ENCODE results near the gene PNPLA7. TPM values are rescaled to one million over a fixed set of nuclear protein-coding genes. Genes with fewer than 3 reads are reported as not detected.

The PNPLA7 gene
- total and polyA plus RNA-seq, 2 of the 4 experiments (the other 2 are of a cell fraction) = under 0.01 to 0.89 TPM

GRCh38 chr9:137435980-137436760, 114.0 kb downstream of the PNPLA7 start (continued):
- TF ChIP-seq CEBPB (IDR thresholded peaks at IDR 0.05; ENCODE audit: low read depth, low read length) = no peak

DNA sequence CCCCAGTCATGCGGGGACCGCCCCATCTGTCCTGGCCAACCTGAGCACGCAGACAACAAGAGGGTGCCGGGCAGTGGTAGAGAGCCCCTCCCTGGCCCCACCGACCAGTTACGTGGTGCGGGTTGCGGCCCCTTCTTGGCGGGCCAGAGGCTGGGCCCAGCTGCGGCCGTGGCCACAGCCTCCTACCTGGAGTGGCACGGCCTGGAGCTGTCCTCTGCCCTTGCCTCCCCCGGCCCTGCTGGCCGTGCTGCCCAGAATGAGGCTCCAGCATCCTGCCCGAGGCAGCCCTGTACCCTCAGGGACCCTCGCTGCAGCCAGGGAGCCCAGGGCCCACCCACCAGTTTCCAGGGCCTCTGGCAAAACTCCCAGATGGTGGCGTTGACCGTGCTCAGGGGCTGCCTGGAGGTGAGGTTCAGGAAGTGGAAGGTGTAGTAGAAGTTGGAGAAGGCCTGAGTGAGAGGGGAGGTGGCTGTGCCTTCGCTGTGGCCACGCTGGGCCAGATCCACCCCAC, 114.8 kb downstream of the PNPLA7 start:
- POLR2A ChIA-PET (ENCODE audit: unreplicated experiment) = no interaction called here
- no TSS peak for BruUV-seq (replicated peaks)
- H3K14ac ChIP-seq (replicated peaks; ENCODE audit: low read depth, low read length) = no peak overlapping the region
- H3K18ac ChIP-seq (ENCODE audit: low read depth, low read length) = no peak overlapping the region
- no peak overlapping the region for H2BK120ac ChIP-seq (ENCODE audit: low read depth, low read length)
- ATAC-seq (ENCODE audit: low read depth) (no peak; the same call in 1 of the 2 replicates), DNase-seq (no peak)
- peaks cover 3% of the 10 kb centered on the region for H3K4me1 ChIP-seq (ENCODE audit: control insufficient read depth, insufficient read depth, low read length)
- peak overlapping the region; percentile 94 for H2AK9ac ChIP-seq (replicated peaks; ENCODE audit: low read depth, low read length, poor library complexity)
- no peak overlapping the region for H3K4me2 ChIP-seq (ENCODE audit: low read depth, low read length)
- no peak overlapping the region for H2BK20ac ChIP-seq (ENCODE audit: low read depth, low read length)
- H2AK5ac ChIP-seq (ENCODE audit: low read depth, low read length) = peak overlapping the region; percentile 7; the same call in 1 of the 2 replicates
- H3K23ac ChIP-seq (ENCODE audit: low read depth, low read length) = no peak overlapping the region
- WGBS, 2 experiments (ENCODE audit: extremely low coverage in 2 of 2, insufficient read length in 1 of 2) = 81% methylated on average over 14 of the region's 20 CpGs; no CpG with 5 or more reads in 1 of the 2 experiments
- H4K5ac ChIP-seq (ENCODE audit: low read depth, low read length) = no peak overlapping the region
- no peaks in the 10 kb centered on the region for H3K9me3 ChIP-seq (ENCODE audit: control insufficient read depth, insufficient read depth, low read length)
- H3K9ac ChIP-seq (ENCODE audit: low read depth, low read length) = no peak overlapping the region
- dilution Hi-C loops (cut with HindIII; ENCODE audit: low sequenced_read_pairs, unreplicated experiment) (no loop called here), intact Hi-C loops (cut with micrococcal nuclease) (no loop called here), in situ Hi-C loops (cut with MboI; ENCODE audit: low sequenced_read_pairs) (no loop called here)
- peak overlapping the region; percentile 49 to 56; a peak in 2 of 4 replicates for H4K8ac ChIP-seq (ENCODE audit: low read depth in 2 of 2, low read length in 2 of 2)
- peak overlapping the region; percentile 2; the same call in 1 of the 2 replicates for H3K4ac ChIP-seq (ENCODE audit: low read depth, low read length)
- no peak overlapping the region for H4K91ac ChIP-seq (ENCODE audit: insufficient read depth, low read depth, low read length)
- no peaks in the 10 kb centered on the region for H3K9me1 ChIP-seq (ENCODE audit: insufficient read depth, low read length)
- peak overlapping the region; percentile 89 for H2AFZ ChIP-seq (replicated peaks; ENCODE audit: low read length, poor library complexity)
- H3K27me3 ChIP-seq (ENCODE audit: control insufficient read depth, insufficient read depth, low read length) = no peaks in the 10 kb centered on the region
- H3K36me3 ChIP-seq (ENCODE audit: control insufficient read depth, insufficient read depth, low read length) = no peaks in the 10 kb centered on the region
- H3K56ac ChIP-seq (ENCODE audit: extremely low read depth, insufficient read depth, low read length) = no peak overlapping the region
- no peaks in the 10 kb centered on the region for H4K20me1 ChIP-seq (ENCODE audit: insufficient read depth, low read length)
- no peak overlapping the region for H3K4me3 ChIP-seq (ENCODE audit: insufficient read depth, low read depth, low read length)
- no peaks in the 10 kb centered on the region for H3K79me1 ChIP-seq (ENCODE audit: low read depth in 1 of 2, low read length in 2 of 2)
- no peak overlapping the region for H3K27ac ChIP-seq (ENCODE audit: insufficient read depth, low read length)
- H2BK15ac ChIP-seq (ENCODE audit: low read depth, low read length) = no peak overlapping the region
- H2BK5ac ChIP-seq (ENCODE audit: low read depth, low read length, poor library complexity, severe bottlenecking) = no peak overlapping the region
- CTCF ChIA-PET = no interaction called here
- TF ChIP-seq BHLHE40 (IDR thresholded peaks at IDR 0.05; ENCODE audit: low read depth, low read length) (no peak), POLR2A (IDR thresholded peaks at IDR 0.05; ENCODE audit: low read depth, low read length) (no peak), RAD21 (IDR thresholded peaks at IDR 0.05; ENCODE audit: low read length) (no peak), CHD1 (IDR thresholded peaks at IDR 0.05; ENCODE audit: low read depth, low read length) (no peak), NFE2L2 (IDR thresholded peaks at IDR 0.05; ENCODE audit: low read depth, low read length) (no peak), MXI1 (IDR thresholded peaks at IDR 0.05; ENCODE audit: borderline replicate concordance, low read depth, low read length) (no peak), RCOR1 (IDR thresholded peaks at IDR 0.05; ENCODE audit: insufficient replicate concordance, low read length) (no peak), RFX5 (IDR thresholded peaks at IDR 0.05; ENCODE audit: low read depth, low read length) (no peak), MAFK (IDR thresholded peaks at IDR 0.05; ENCODE audit: low read depth, low read length) (no peak), SMC3 (IDR thresholded peaks at IDR 0.05; ENCODE audit: low read depth, low read length) (no peak), FOS (IDR thresholded peaks at IDR 0.05; ENCODE audit: low read depth, low read length) (no peak)
- TF ChIP-seq, protein P1, sequence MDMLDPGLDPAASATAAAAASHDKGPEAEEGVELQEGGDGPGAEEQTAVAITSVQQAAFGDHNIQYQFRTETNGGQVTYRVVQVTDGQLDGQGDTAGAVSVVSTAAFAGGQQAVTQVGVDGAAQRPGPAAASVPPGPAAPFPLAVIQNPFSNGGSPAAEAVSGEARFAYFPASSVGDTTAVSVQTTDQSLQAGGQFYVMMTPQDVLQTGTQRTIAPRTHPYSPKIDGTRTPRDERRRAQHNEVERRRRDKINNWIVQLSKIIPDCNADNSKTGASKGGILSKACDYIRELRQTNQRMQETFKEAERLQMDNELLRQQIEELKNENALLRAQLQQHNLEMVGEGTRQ (IDR thresholded peaks at IDR 0.05; ENCODE audit: low read depth, low read length) = no peak
- TF ChIP-seq, protein P2, sequence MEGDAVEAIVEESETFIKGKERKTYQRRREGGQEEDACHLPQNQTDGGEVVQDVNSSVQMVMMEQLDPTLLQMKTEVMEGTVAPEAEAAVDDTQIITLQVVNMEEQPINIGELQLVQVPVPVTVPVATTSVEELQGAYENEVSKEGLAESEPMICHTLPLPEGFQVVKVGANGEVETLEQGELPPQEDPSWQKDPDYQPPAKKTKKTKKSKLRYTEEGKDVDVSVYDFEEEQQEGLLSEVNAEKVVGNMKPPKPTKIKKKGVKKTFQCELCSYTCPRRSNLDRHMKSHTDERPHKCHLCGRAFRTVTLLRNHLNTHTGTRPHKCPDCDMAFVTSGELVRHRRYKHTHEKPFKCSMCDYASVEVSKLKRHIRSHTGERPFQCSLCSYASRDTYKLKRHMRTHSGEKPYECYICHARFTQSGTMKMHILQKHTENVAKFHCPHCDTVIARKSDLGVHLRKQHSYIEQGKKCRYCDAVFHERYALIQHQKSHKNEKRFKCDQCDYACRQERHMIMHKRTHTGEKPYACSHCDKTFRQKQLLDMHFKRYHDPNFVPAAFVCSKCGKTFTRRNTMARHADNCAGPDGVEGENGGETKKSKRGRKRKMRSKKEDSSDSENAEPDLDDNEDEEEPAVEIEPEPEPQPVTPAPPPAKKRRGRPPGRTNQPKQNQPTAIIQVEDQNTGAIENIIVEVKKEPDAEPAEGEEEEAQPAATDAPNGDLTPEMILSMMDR (conservative IDR thresholded peaks at IDR 0.05; ENCODE audit: low read depth, low read length) = no peak

All from IMR-90 (cell line).